HCT116 (cell line): Measurements from ENCODE around the gene ADAMTSL5.

Experiments used
- POLR2AphosphoS5 ChIP-seq: IDR thresholded peaks from 2 replicates; pipeline ENCODE4 v1.6.1; 2011; ENCODE audit warnings: mild to moderate bottlenecking, low read depth, low read length, moderate library complexity
- TCF7L2 ChIP-seq: IDR thresholded peaks from 2 replicates; pipeline ENCODE4 v1.7.0; 2011; ENCODE audit warnings: borderline replicate concordance, inconsistent platforms; ENCODE audit not compliant: insufficient read depth, insufficient read length; ENCODE audit errors: extremely low read depth

DNA sequence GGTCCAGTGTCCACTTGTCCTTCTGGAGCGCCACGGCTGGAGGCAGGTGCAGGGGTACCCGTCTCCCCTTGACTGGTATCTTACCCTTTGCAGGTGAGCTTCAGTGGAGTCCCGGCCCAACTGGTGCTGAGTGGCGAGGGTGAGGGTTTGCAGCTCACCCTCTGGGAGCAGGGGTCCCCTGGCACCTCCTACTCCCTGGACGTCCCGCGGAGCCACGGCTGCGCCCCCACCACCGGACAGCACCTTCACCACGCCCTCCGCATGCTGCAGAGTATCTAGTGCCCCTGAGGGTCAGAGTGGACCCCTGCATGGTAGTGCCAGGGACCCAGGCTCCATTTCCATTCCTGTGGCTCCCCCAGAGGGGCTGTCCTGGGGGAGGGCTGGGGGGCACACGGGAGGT lies 22.2 kb upstream of the ADAMTSL5 start:
- no peak for TF ChIP-seq POLR2AphosphoS5
- no peak for TF ChIP-seq TCF7L2
